ENCODE data around the gene LIMK2.

LIMK2 gene

DNA sequence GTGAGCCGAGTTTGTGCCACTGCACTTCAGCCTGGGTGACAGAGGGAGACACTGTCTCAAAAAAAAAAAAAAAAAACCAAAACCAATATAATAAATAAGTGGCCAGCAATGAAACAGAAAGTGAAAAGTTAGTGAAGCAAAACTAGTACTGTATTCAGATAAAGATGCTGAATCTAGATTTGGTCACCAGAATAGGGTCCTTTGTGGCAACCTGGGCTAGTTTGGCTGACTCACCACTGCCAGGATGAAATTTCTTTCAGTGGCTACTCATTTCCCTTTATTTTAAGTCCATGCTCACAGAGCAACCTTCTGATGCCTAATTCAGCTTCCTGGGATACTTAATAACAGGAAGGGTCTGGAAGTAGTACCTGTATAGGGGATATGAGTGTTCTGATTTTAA is 26.0 kb downstream of the LIMK2 start:
- TF ChIP-seq, protein P1, sequence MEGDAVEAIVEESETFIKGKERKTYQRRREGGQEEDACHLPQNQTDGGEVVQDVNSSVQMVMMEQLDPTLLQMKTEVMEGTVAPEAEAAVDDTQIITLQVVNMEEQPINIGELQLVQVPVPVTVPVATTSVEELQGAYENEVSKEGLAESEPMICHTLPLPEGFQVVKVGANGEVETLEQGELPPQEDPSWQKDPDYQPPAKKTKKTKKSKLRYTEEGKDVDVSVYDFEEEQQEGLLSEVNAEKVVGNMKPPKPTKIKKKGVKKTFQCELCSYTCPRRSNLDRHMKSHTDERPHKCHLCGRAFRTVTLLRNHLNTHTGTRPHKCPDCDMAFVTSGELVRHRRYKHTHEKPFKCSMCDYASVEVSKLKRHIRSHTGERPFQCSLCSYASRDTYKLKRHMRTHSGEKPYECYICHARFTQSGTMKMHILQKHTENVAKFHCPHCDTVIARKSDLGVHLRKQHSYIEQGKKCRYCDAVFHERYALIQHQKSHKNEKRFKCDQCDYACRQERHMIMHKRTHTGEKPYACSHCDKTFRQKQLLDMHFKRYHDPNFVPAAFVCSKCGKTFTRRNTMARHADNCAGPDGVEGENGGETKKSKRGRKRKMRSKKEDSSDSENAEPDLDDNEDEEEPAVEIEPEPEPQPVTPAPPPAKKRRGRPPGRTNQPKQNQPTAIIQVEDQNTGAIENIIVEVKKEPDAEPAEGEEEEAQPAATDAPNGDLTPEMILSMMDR (conservative IDR thresholded peaks at IDR 0.05; ENCODE audit: control insufficient read depth, insufficient read depth, low read depth, low read length) = no peak
- DNase-seq (ENCODE audit: low read depth) = no peak
- no peak overlapping the region for H3K4me3 ChIP-seq (ENCODE audit: control insufficient read depth, low read depth, low read length)

DNA sequence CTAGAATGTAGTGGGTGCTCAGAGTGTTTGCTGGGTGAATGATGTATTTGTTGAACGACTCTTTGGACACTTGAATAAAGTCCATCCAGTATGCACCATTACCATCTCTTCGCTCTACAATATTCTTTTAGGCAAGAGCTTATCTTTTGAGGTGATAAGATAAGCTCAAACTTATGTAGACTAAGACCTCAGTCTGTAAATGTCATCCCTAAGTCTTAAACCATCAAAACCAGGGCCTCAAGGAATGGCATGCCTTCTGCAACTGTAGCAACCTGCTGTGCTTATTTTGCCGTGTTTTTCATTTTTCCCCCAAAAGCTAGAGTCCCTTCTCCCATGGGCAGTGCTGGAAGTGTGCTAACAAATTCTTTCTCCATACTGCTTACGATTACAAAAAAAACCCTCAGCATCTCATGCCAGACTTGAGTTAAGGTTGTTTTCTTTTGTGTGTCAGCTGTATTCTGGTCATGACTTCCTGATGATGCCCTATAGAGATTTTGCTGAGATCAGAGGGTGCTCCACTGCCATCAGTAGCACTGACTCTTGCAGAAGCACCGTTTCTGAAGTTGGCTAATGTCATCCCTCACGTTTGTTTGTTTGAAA is 27.8 kb downstream of the LIMK2 start:
- TF ChIP-seq, protein P1 (conservative IDR thresholded peaks at IDR 0.05; ENCODE audit: control insufficient read depth, insufficient read depth, low read depth, low read length) = no peak
- DNase-seq (ENCODE audit: low read depth) = no peak
- no peak overlapping the region for H3K4me3 ChIP-seq (ENCODE audit: control insufficient read depth, low read depth, low read length)

DNA sequence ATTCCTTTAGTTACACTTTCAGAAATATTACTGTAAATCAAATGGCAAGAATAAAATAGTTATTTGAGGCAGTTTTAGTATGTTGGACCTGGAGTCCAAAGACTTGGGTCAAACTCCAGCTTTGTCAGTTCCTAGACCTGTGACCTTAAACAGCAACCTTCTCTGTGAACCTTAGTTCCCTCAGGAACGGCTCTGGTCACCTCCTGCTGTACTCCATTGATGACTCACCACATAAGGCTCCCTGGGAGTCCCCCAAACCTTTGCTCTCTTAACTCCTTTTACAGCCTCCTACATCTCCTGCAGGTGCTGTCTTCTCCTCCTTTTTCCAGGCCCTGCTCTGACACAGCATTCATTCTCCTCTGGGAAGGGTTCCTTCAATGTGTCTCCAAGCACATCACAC is 29.1 kb downstream of the LIMK2 start:
- no peak overlapping the region for H3K4me3 ChIP-seq (ENCODE audit: control insufficient read depth, low read depth, low read length)
- no peak for DNase-seq (ENCODE audit: low read depth)
- TF ChIP-seq, protein P1 (conservative IDR thresholded peaks at IDR 0.05; ENCODE audit: control insufficient read depth, insufficient read depth, low read depth, low read length) = no peak

DNA sequence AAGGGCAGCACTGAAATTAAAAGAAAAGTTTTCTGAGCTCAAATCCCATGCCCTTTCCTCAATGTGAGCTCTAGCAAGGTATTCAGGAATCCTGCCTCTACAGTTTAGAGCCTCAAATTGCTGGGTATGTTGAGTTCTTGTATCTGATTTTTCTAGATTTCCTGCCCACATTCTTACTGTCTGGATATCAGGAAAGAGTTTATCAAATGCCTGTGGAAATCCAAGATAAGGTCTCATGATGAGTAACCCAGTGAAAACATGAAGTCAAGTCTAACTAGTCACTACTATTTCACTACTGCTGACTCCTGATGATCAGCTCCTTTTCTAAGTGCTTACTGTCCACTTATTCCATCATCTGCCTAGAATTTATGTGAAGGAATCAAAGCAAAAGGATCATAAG is 29.8 kb downstream of the LIMK2 start:
- peak; percentile 25 for DNase-seq (ENCODE audit: low read depth)
- TF ChIP-seq, protein P1 (conservative IDR thresholded peaks at IDR 0.05; ENCODE audit: control insufficient read depth, insufficient read depth, low read depth, low read length) = peak; percentile 24
- H3K4me3 ChIP-seq (ENCODE audit: control insufficient read depth, low read depth, low read length) = no peak overlapping the region

DNA sequence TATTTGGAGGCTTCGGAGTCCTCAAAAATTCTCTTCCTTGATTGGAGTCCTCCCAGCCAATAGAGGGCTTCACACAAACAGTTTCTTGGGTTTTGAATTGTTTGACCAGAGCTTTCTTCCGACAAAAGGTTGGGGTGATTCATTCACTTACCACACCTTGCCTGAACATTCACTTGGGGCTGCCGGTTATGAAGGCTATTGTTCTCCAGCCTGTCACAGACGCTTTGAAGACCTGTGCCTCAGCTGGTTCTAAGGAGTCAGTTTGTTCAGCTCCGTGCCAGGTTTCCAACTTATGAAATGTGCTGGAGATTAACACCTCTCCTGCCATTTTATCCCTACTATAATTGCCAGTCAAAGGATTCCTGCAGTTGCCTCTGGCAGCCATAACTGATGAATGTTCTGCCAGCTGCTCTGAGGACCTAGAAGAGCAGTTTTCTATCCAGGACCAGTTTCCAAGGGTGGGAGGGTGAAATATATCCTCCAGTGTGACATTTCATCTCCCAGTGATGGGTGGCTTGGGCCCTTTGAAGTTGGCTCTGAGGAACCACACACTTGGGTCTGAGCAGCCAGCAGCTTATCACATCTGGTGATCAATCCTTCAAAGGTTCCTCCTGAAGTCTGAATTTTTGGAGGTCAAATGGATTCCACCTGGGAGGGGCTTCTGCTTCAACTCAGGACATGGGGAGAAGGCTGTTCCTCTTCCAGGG is 31.4 kb downstream of the LIMK2 start:
- TF ChIP-seq, protein P1 (conservative IDR thresholded peaks at IDR 0.05; ENCODE audit: control insufficient read depth, insufficient read depth, low read depth, low read length) = no peak
- H3K4me3 ChIP-seq (ENCODE audit: control insufficient read depth, low read depth, low read length) = no peak overlapping the region
- DNase-seq (ENCODE audit: low read depth) = no peak

DNA sequence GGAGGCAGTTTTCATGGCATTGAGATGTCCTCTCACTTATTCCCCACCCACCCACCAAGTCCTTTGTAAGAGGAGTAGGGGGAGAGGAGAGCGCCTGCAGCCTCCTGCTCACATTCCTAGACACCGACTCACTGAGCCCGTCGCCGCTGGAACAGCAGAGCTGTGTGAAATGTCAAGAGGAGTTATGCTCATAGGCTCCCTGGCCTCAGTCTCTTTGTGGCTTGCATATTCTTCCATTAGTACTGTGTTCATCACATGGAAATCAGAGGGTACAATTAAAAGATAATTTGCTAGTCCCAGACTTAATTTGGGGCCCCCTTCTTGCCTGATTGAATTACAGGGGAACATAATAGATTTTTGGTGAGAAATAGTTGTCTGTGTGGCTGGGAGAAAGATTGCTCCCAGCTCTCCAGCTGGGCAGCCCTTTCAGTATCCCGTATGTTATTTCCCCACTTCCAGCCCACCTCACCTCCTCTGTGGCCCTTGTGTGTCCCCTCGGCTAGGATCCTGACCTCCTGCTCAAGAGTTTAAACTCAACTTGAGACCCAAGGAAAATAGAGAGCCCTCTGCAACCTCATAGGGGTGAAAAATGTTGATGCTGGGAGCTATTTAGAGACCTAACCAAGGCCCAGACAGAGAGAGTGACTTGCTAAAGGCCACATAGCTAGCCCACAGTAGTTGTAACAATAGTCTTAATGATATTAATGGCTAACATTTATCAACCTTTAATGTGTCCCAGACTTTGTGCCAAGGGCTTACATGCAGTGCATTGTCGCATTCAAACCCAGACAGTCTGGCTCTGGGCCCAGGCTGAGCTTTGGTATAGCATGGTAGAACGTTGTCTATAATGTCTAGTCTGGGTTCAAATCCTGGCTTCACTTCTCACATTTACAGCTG is 32.2 kb downstream of the LIMK2 start:
- H3K4me3 ChIP-seq (ENCODE audit: control insufficient read depth, low read depth, low read length) = no peak overlapping the region
- TF ChIP-seq, protein P1 (conservative IDR thresholded peaks at IDR 0.05; ENCODE audit: control insufficient read depth, insufficient read depth, low read depth, low read length) = no peak
- DNase-seq (ENCODE audit: low read depth) = peak; percentile 61

All from fibroblast of mammary gland (primary cell).